Neural crest cell (in vitro differentiated cells): ENCODE data around the gene STPG3. TPM values are rescaled to one million over a fixed set of nuclear protein-coding genes. Genes with fewer than 3 reads are reported as not detected.

Source experiments
- DNase-seq: peaks from one replicate; pipeline ENCODE4 v3.0.0; 2021; ENCODE audit warnings: low read depth, mixed read lengths, low spot score
- H3K27ac Mint-ChIP-seq: one replicate; pipeline ENCODE4 v1.8.0; 2021; ENCODE audit warnings: mild to moderate bottlenecking, mixed read lengths; ENCODE audit not compliant: unreplicated experiment
- H3K27me3 Mint-ChIP-seq: 2 replicates; pipeline ENCODE4 v1.8.0; 2021; ENCODE audit warnings: low read depth, mild to moderate bottlenecking, mixed read lengths
- H3K36me3 Mint-ChIP-seq: 2 replicates; pipeline ENCODE4 v1.8.0; 2021; ENCODE audit warnings: low read depth, mild to moderate bottlenecking, mixed read lengths
- H3K4me1 Mint-ChIP-seq: 2 replicates; pipeline ENCODE4 v1.8.0; 2021; ENCODE audit warnings: mixed read lengths
- H3K4me3 Mint-ChIP-seq: one replicate; pipeline ENCODE4 v1.8.0; 2021; ENCODE audit warnings: mild to moderate bottlenecking, mixed read lengths
- H3K9me3 Mint-ChIP-seq: 2 replicates; pipeline ENCODE4 v1.8.0; 2021; ENCODE audit warnings: mixed read lengths
- total RNA-seq: library from RNA; stranded (reverse); gene quantifications from 2 replicates; pipeline ENCODE4 v1.2.1, GENCODE V29; 2021
- TF ChIP-seq, protein P1 (sequence below): fragments of 200-600 bp; sonication (generic); conservative IDR thresholded peaks from 2 replicates; pipeline ENCODE4 v1.5.0; 2021; ENCODE audit warnings: antibody characterized with exemption, mild to moderate bottlenecking

Gene STPG3
- total RNA-seq, 1 donor from 2014 or later, result 0.26 TPM

DNA sequence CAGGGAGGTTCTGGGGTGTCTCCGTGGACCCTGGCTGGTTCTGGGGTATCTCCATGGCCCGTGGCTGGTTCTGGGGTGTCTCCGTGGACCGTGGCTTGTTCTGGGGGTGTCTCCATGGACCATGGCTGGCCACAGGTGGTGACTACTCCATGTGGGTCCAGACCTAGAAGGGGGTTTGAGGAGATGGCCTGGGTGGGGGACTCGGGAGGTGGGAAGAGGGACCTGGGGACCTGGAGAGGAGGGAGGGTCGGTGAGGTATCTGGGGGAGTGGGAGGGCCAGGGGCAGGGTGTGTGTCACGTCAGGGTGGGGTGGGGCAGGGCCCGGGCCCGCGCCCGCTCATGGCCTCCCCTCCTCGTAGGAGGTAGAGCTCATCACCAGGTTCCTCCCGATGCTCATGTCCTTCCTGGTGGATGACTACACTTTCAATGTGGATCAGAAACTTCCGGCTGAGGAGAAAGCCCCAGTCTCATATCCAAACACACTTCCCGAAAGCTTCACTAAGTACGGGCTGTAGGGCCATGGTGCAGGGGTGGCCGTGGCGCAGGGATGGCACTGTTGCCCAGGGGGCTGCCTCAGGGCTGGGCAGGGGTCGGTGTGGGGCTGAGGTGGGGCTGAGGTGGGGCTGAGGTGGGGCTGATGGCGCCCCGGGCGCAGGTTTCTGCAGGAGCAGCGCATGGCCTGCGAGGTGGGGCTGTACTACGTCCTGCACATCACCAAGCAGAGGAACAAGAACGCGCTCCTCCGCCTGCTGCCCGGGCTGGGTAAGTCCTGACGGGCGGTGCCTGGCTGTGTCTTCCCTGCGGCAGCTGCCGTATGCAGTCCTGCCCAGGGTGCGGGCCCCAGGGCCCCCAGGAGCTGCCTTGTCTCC, 15.7 kb downstream of the STPG3 start:
- TF ChIP-seq, protein P1, sequence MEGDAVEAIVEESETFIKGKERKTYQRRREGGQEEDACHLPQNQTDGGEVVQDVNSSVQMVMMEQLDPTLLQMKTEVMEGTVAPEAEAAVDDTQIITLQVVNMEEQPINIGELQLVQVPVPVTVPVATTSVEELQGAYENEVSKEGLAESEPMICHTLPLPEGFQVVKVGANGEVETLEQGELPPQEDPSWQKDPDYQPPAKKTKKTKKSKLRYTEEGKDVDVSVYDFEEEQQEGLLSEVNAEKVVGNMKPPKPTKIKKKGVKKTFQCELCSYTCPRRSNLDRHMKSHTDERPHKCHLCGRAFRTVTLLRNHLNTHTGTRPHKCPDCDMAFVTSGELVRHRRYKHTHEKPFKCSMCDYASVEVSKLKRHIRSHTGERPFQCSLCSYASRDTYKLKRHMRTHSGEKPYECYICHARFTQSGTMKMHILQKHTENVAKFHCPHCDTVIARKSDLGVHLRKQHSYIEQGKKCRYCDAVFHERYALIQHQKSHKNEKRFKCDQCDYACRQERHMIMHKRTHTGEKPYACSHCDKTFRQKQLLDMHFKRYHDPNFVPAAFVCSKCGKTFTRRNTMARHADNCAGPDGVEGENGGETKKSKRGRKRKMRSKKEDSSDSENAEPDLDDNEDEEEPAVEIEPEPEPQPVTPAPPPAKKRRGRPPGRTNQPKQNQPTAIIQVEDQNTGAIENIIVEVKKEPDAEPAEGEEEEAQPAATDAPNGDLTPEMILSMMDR, result no peak
- H3K9me3 Mint-ChIP-seq, result no peaks in the 10 kb centered on the region
- peaks cover 7% of the 10 kb centered on the region for H3K4me1 Mint-ChIP-seq
- H3K4me3 Mint-ChIP-seq, result no peak overlapping the region
- H3K27me3 Mint-ChIP-seq, result no peaks in the 10 kb centered on the region
- no peak for DNase-seq
- peaks cover 7% of the 10 kb centered on the region for H3K36me3 Mint-ChIP-seq
- no peak overlapping the region for H3K27ac Mint-ChIP-seq

DNA sequence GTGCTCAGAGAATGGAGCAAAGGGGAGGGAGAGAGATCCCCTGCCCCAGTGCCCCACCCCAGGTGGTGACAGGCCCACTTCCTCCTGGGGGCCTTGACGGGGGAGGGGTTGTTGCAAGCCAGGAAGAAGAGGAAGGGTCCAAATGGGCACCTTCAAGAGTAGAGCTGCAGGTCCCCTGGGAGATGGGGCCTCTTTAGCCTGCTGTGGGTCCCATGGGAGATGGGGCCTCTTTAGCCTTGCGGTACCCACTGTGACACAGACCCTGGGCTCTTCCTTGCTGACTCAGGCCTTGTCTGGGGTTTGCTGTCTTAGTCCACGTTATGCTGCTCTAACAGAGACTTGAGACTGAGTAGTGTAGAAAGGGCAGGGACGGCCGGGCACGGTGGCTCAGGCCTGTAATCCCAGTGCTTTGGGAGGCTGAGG, 16.9 kb downstream of the STPG3 start:
- TF ChIP-seq, protein P1, result no peak
- no peak for DNase-seq
- Mint-ChIP-seq H3K4me3 (peak overlapping the region; percentile 24), H3K27me3 (no peaks in the 10 kb centered on the region), H3K4me1 (peaks cover 5% of the 10 kb centered on the region), H3K36me3 (peaks cover 6% of the 10 kb centered on the region), H3K9me3 (no peaks in the 10 kb centered on the region), H3K27ac (peak overlapping the region; percentile 67)

DNA sequence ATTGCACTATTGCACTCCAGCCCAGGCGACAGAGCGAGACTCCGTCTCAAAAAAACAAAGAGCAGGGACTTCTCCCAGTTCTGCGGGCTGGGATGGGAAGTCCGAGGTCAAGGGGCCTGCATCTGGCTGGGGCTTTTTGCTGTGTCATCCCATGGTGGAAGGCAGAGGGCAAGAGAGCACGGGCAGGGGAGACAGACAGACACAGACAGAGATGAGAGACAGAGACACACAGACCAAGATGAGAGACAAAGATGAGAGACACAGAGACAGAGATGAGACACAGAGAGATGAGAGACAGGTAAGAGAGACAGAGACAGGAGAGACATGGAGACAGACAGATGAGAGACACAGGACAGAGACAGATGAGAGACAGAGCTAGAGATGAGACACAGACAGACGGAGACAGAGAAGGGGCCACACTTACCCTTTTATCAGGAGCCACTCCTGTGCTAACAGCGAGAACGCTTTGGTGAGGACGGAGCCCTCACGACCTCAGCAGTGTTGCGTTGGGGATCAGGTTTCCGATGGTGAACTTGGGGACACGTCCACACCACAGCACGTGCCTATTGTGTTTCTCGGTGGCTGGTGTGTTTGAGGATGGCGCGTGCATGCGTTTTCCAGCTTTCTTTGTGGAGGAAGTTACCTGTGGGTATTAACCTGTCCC, 17.6 kb downstream of the STPG3 start:
- Mint-ChIP-seq H3K4me3 (peak overlapping the region; percentile 24), H3K9me3 (no peaks in the 10 kb centered on the region), H3K4me1 (peaks cover 5% of the 10 kb centered on the region), H3K27me3 (no peaks in the 10 kb centered on the region), H3K36me3 (peaks cover 6% of the 10 kb centered on the region), H3K27ac (peak overlapping the region; percentile 24)
- TF ChIP-seq, protein P1, result no peak
- DNase-seq, result no peak

DNA sequence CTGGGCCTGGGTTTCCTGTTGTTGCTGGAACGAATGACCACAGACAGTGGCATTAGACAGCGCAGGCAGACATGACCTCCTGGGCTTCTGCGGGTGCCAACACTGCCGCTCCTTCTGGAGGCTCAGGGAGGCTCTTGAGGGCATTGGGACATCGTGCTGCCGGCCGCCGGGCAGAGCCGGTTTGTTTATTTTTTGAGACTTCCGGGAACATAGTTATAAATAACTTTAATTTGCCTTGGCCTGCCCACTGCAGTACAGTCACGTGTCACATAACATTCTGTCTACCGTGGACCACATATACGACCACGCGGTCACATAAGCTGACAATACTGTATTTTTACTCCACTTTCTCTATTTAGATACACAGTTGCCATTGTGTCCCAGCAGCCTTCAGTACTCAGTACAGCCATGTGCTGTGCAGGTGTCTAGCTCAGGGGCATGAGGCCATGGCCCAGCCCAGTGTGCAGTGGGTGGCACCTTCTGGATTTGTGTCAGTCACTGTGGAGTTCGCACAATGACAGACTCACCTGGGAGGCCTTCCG, 18.2 kb downstream of the STPG3 start:
- Mint-ChIP-seq H3K36me3 (peaks cover 6% of the 10 kb centered on the region), H3K4me3 (no peak overlapping the region), H3K4me1 (peaks cover 5% of the 10 kb centered on the region), H3K9me3 (no peaks in the 10 kb centered on the region), H3K27ac (no peak overlapping the region), H3K27me3 (no peaks in the 10 kb centered on the region)
- TF ChIP-seq, protein P1, result no peak
- DNase-seq, result no peak

DNA sequence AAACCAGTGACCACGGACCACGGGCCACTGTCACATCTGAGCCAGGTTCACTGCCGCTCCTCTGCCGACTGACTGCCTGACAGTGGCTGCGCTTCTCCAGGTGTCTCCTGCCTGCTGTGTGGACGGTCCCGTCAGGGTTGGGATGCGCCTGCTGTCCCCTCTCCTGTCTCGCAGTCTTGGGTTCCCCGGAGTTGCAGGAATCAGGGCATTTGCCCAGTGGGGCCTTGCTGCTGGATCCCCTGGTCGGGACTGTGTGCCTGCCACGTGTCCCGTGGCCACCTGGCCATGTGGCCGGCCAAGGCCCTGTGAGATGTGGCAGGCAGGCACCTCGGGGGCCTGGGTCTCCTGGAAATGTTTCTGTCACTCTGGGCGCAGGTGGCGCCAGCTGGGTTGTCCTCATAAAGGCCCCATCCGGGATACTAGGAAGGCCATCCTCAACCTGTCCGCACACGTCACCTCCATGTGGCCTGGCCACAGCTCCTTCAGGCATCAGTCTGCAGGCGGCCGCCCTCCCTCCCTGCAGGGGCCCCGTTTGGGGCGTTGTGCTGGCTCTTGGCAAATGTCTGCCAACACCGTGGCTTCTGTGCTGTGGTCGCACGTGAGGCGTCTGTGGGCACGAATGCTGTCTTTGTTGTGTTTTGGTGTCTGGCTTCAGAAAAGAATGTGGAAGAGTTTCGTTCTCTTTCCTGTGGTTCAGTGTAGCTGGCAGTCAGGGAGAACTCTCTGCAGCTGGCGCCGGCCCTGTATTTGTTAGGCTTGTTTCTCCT, 20.0 kb downstream of the STPG3 start:
- DNase-seq, result no peak
- Mint-ChIP-seq H3K36me3 (peaks cover 6% of the 10 kb centered on the region), H3K4me3 (no peak overlapping the region), H3K27ac (peak overlapping the region; percentile 86), H3K27me3 (no peaks in the 10 kb centered on the region), H3K4me1 (peaks cover 9% of the 10 kb centered on the region), H3K9me3 (no peaks in the 10 kb centered on the region)
- TF ChIP-seq, protein P1, result no peak
